Pons (tissue), 1 donor: ENCODE data around the gene STC2.

Experiments
- DNase-seq: peaks from one replicate; pipeline ENCODE4 v3.0.0-alpha.2; 2016; ENCODE audit warnings: low spot score

The STC2 gene

GRCh38 chr5:173329491-173330337 lies 1.5 kb upstream of the STC2 start:
- no peak for DNase-seq

- DNase-seq: no peak
Observed at GRCh38 chr5:173328844-173329490, 753 bp upstream of the STC2 start.

GRCh38 chr5:173327084-173327947 lies 898 bp downstream of the STC2 start:
- no peak for DNase-seq

- DNase-seq: no peak
Observed at GRCh38 chr5:173326501-173326960, 1.7 kb downstream of the STC2 start.

GRCh38 chr5:173325091-173325698 lies 3.0 kb downstream of the STC2 start:
- no peak for DNase-seq

GRCh38 chr5:173324115-173325001 lies 3.9 kb downstream of the STC2 start:
- DNase-seq: peak; percentile 79

- DNase-seq: no peak
Observed at GRCh38 chr5:173323799-173324114, 4.5 kb downstream of the STC2 start.

GRCh38 chr5:173323106-173323798 lies 5.0 kb downstream of the STC2 start:
- DNase-seq: no peak

GRCh38 chr5:173321886-173322285 lies 6.3 kb downstream of the STC2 start:
- DNase-seq: no peak

- DNase-seq: no peak
Observed at GRCh38 chr5:173320259-173320658, 8.0 kb downstream of the STC2 start.

GRCh38 chr5:173319646-173320045 lies 8.6 kb downstream of the STC2 start:
- DNase-seq: no peak

GRCh38 chr5:173318881-173319620 lies 9.2 kb downstream of the STC2 start:
- no peak for DNase-seq

- DNase-seq: no peak
Observed at GRCh38 chr5:173318330-173318729, 9.9 kb downstream of the STC2 start.

- no peak for DNase-seq
Observed at GRCh38 chr5:173317852-173318251, 10.4 kb downstream of the STC2 start.

- DNase-seq: no peak
Observed at GRCh38 chr5:173317091-173317730, 11.0 kb downstream of the STC2 start.

GRCh38 chr5:173316339-173317020 lies 11.7 kb downstream of the STC2 start:
- DNase-seq: no peak

- peak; percentile 86 for DNase-seq
Observed at GRCh38 chr5:173315495-173316338, 12.5 kb downstream of the STC2 start.
